Measurements from ENCODE around the gene ZNF512B.
"Not testable (repeated sequence)": the region's sequence is repeated elsewhere in the genome, so short reads cannot be mapped to it uniquely, and the experiment has no call there.

The ZNF512B gene

GRCh38 chr20:63974402-63975200, 4.9 kb upstream of the ZNF512B start:
- Histone ChIP-seq H3K27ac (no peak overlapping the region), H3K36me3 (replicated peaks) (no peaks in the 10 kb centered on the region), H3K27me3 (replicated peaks) (no peaks in the 10 kb centered on the region), H3K4me3 (ENCODE audit: low read depth, low read length) (no peak overlapping the region)
- no peak for DNase-seq
- in situ Hi-C loops (cut with HindIII; ENCODE audit: low pct_ligation_motif_present, low sequenced_read_pairs) = no loop called here
- TF ChIP-seq CTCF (IDR thresholded peaks at IDR 0.05; ENCODE audit: low read depth, low read length, missing control alignments) = no peak

- Histone ChIP-seq H3K27ac (no peak overlapping the region), H3K36me3 (replicated peaks) (no peaks in the 10 kb centered on the region), H3K4me3 (ENCODE audit: low read depth, low read length) (peak overlapping the region; percentile 56), H3K27me3 (replicated peaks) (no peaks in the 10 kb centered on the region)
- in situ Hi-C loops (cut with HindIII; ENCODE audit: low pct_ligation_motif_present, low sequenced_read_pairs) = no loop called here
- peak; percentile 71 for DNase-seq
- TF ChIP-seq CTCF (IDR thresholded peaks at IDR 0.05; ENCODE audit: low read depth, low read length, missing control alignments) = peak; percentile 98
These were observed 4.1 kb upstream of the ZNF512B start for GRCh38 chr20:63973636-63974401.

- H3K27ac ChIP-seq = no peak overlapping the region
- H3K36me3 ChIP-seq (replicated peaks) = peaks cover under 1% of the 10 kb centered on the region
- TF ChIP-seq CTCF (IDR thresholded peaks at IDR 0.05; ENCODE audit: low read depth, low read length, missing control alignments) = no peak
- DNase-seq = no peak
- in situ Hi-C loops (cut with HindIII; ENCODE audit: low pct_ligation_motif_present, low sequenced_read_pairs) = no loop called here
- H3K4me3 ChIP-seq (ENCODE audit: low read depth, low read length) = no peak overlapping the region
- no peaks in the 10 kb centered on the region for H3K27me3 ChIP-seq (replicated peaks)
These were observed 3.4 kb upstream of the ZNF512B start for GRCh38 chr20:63973160-63973479.

- in situ Hi-C loops (cut with HindIII; ENCODE audit: low pct_ligation_motif_present, low sequenced_read_pairs) = no loop called here
- Histone ChIP-seq H3K36me3 (replicated peaks) (peaks cover 7% of the 10 kb centered on the region), H3K4me3 (ENCODE audit: low read depth, low read length) (no peak overlapping the region), H3K27me3 (replicated peaks) (no peaks in the 10 kb centered on the region), H3K27ac (no peak overlapping the region)
- DNase-seq = no peak
- no peak for TF ChIP-seq CTCF (IDR thresholded peaks at IDR 0.05; ENCODE audit: low read depth, low read length, missing control alignments)
These were observed 2.8 kb upstream of the ZNF512B start for GRCh38 chr20:63972312-63973159.

- H3K4me3 ChIP-seq (ENCODE audit: low read depth, low read length); in situ Hi-C loops (cut with HindIII; ENCODE audit: low pct_ligation_motif_present, low sequenced_read_pairs); H3K27ac ChIP-seq; DNase-seq; H3K27me3 ChIP-seq (replicated peaks): not testable (repeated sequence)
- H3K36me3 ChIP-seq (replicated peaks) = peaks cover 13% of the 10 kb centered on the region
These were observed 2.2 kb upstream of the ZNF512B start for GRCh38 chr20:63971960-63972311.
